Cerebellar nuclear complex (tissue), 1 donor: ENCODE measurements around the gene IGBP1.
"Not testable (repeated sequence)": the region's sequence is repeated elsewhere in the genome, so short reads cannot be mapped to it uniquely, and the experiment has no call there.

Source experiments
- DNase-seq, 2 experiments: peaks; one replicate each; lab custom pipeline; 2025; lab: John Stamatoyannopoulos, UW

The IGBP1 gene

DNA sequence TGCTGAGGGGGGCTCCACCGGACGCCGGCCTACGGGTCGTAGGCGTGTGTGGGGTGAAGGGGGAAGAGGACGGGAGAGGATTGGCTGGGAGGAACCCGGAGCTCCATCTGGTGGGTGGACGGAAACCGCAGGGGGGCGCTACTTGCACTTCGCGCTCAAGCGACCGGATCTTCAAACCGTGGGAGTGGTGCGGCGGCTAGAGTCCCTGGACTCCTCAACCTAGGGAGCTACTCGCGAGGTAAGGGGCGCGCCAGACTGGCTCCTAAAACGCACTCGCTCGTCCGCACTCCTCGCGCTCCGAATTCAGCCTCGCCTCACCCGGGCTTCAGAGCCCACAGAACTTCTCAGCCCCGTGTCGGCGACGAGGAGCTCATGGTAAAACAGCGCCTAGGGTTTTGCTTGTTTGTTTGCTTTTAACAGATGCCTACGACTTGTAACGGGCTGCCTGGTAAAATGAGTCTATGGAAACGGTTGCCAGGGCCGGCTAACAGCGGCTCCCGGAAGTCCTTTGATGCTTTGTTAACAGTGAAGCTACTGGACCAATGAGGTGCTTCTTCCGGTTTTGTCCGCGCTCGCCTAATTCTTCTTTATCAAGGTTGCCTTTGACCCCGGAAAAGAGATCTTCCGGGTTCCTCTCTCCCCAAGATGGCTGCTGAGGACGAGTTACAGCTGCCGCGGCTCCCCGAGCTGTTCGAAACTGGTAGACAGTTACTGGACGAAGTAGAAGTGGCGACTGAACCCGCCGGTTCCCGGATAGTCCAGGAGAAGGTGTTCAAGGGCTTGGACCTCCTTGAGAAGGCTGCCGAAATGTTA, at the start of gene IGBP1:
Gene IGBP1, plus strand, starts transcription at position 145 of the 813 bp plus-strand sequence. Its CDS starts 501 bp downstream, at position 646.
- DNase-seq: peak in 1 of 2 experiments; percentile 58

DNA sequence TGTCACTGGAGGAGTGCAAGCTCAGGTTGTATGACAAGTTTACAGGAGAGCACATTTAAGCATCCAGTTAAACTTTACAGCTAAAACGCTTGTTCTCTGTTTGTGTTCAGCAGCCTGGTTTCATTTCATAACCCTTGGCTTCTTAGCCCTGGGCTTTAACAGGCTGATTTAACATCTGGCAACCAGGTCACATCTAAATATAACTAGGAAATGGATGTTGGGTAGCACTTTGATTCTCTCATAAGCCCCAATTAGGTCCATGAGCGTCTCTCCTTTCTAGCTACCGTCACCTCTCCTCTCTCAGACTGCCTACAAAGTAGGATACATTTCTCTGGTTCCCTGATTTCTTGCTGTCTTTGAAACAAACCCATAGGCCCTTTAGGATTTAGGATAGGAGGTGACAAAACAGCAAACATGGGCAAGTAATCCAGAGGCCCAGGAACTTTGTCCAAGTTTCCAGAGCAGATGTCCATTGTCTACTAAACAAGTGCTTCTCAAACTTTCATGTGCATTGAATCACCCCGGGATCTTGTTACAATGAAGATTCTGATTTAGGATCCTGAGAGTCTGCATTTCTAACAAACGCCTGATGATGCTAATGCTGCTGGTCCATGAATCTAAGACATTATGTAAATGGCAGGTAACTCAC, 48.5 kb upstream of the IGBP1 start:
- no peak for DNase-seq

DNA sequence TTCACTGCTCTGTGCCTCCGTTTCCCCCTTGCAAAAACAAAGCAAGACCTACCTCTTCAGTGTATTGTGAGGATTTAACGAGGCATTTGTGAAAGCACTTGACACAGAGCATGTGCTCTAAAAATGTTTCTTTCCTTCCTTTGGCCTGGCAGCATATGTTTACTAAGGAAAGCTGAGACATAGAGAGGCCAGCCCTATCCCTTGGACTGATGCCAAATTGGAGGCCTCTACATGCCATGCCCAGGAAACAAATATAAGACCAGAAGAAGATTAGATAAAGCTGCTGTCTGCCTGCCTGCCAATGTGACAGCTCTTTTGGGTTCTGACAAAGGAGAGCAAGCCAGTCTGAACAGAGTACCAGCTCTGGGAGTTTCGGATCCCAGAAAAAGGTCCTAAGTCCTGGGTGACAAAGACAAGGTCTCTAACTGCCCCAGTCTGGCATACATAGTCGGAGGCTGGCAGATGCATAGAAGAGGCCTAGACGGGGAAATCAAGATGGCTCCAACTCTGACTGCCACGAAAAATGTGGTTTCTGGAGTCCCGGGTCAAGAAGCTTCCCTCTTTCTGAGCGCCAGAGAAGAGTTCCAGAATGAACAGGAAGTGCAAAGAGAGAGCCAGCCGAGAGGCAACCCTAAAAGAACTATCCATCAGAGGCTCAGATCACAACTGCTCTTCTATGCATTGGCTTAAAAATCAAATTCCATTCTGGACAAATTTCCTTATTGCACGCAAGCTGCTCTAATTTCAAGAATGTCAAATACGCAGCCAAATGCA, 45.2 kb upstream of the IGBP1 start:
- no peak for DNase-seq

DNA sequence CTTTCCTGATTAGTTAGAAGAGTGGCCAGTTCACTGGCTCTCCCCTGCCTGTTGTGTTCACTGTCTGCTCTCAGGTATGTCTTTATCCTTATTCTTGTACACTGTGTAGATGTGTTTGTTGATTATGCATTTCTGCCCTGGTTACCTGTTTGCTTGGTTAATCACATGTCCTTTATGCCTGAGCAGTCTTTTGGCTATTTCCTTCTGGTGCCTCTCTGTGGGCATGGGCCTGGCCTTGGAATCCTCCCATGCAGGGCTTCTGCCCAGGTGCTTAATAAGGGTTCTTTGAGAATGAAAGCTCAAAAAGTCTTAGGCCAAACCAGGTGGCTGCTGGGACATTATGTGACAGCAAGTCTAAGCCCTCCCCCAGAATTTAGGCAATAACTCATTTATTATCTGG, 44.5 kb upstream of the IGBP1 start:
- DNase-seq: no peak

DNA sequence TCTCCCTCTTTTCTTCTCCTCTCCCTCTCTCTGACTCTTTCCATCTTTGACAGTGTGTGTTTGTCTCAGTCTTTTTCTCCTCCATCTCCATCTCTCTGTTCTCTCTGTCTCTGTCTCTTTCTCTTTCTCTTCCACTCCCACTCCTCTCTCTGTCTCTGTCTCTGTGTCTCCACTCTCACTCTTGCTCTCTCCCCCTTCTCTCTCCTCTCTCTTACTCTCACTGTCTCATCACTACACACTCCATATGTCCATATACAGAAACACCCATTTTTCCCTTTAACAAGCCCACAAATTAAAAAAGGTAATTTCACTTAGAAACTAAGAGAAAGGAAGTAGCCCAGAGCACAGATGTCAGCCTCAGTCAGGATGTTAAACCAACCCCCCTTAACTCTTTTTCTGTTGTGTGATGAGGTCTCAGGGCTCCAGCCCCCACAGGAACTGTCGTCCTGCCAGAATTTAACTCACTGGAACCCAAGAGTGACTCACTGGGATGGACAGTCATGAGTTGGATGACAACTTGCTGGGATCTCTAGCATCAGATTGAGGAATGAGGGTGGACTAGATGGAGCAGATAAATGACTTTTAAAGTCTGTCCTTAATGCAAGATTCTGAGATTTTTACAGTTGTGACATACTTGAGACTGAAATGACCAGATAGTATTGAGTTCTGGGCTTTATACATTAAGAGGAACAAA, 43.5 kb upstream of the IGBP1 start:
- no peak for DNase-seq

DNA sequence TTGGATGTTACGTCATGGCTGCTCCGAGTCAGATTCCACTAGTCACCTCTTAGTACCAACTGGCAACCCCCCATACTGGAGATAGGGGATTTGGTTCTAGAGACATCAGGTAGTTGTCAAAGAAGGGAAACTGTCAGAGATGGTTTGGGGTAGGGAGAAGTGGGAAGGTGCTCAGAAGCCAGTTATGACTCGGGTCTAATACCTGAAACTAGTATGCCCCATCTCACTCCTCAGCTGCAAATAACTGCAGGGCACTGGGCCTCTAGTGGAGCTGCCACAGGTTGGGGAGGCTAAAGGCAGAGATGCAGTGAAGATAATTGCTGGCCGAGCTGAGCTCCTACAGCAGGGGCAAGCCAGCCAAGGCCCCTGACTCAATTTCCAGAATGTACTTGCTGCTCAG, 41.0 kb upstream of the IGBP1 start:
- no peak for DNase-seq

DNA sequence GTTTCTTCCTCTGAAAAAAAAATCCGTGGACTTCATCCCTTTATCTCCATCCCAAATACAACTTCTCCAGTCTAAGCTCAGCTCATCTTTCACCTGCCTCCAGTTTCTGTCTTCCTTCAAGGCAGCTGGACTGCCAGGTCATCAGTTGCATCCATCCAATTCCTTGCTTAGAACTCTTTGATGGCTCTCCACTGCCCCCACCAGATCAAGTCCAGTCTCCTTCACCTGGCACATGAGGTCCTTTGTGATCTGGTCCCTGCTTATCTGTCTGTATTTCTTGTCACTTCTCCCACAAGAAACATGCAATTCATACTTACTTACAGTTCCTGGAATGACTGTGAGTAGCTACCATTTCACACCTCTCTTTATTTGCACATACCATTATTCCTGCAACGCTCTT, 37.2 kb upstream of the IGBP1 start:
- no peak for DNase-seq

DNA sequence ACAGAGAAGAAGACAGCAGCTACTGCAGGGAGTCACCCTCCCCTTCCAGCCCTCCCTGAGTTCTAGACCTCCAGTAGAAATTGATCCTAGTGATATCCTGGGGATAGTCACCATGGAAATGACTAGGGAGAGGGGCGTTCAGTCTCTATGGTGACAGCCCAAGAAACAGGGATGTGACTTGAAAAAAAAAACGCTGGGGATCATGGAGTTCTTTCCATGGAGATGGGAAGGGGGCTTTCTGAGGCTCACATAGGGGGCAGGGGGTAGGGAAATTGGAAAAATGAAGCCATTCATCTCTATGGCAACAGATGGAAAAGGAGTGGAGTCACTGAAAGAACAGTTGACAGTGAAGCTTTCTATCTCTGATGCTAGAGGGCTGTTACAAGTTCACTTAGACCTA, 28.0 kb upstream of the IGBP1 start:
- no peak for DNase-seq

DNA sequence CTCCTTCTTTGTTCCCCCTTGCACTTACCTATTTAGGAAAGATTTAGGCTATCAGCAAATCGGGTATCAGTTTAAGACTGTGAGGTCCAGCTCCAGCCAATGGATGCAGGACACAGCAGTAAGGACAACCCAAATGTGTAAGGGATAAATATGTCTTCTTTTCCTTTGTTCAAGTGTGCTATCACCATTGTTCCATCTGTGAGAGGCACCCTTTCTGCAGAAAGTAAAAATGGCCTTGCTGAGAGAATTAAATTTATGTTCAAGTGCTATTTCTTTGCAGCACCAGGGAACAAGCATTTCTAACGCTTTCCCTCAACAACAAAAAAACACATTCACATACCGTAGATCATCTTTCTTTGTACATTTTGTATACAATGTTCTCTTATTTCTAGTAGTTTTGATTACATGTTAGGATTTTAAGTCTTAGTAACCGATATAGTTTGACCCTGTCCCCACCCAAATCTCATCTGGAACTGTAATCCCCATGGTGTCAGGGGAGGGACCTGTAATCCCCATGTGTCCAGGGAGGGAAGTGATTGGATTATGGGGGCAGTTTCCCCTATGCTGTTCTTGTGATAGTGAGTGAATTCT, 21.7 kb upstream of the IGBP1 start:
- not testable (repeated sequence) for DNase-seq

DNA sequence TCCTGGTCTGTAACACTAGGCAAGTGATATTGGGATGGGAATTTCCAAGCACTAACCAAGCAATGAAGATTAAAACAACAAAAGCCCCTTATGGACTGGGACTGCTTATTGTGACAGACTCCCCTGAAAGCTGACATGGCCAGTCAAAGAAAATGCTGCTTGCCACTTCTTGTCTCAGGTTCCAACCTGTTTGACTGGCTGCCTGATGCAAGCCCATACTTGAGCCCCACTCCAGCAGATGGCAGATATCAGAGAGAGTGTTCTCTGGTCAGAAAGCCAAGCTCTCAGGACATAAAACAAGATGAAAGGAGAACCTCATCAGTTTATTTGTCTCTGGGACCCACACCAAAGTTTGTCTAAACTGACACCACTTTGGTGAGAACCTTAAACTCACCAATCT, 15.5 kb upstream of the IGBP1 start:
- DNase-seq: no peak

DNA sequence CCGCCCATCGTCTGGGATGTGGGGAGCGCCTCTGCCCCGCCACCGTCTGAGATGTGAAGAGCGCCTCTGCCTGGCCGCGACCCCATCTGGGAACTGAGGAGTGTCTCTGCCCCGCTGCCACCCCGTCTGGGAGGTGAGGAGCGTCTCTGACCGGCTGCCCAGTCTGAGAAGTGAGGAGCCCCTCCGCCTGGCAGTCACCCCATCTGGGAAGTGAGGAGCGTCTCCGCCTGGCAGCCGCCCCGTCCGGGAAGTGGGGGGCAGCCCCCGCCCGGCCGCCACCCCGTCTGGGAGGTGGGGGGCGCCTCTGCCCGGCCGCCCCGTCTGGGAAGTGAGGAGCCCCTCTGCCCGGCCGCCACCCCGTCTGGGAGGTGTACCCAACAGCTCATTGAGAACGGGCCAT, 10.2 kb upstream of the IGBP1 start:
- DNase-seq: not testable (repeated sequence)

DNA sequence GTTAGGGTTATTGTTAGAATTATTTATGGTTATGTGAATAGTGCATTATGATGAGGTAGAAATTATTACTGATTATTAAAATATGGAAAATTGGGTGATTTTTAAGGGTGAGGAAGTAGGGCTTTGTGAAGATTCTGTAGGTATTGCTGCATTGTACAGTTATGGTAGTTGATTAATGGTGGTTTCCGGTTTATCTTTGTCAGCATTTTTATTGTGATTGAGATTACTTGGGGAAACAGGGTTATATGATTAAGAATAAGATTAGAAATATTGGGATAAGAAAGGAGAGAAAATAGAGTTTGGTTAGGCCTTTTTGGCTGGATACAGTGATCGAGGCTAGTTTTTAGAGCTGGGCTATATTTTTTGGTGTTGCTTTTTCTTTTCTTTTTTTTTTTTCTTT, 8.6 kb upstream of the IGBP1 start:
- DNase-seq: no peak

DNA sequence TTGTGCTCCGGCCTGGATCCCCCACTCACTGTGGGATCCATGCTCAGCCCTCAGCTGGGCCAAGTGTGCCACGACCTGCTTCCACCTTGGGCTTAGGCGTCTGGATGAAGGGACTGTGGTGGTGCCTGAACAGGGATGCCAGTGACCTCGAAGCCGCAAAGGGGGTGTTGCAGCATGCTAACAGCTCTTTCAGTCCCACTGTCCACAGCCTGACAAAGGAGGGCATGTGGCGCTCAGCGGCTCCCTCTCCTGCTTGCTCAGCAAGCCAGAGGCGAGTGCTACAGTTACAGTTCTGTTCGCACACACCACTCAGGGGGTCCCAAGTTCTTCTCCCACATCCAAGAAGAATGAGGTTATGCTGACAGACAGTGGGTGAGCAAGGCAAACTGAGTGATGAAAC, 5.2 kb upstream of the IGBP1 start:
- DNase-seq: no peak

DNA sequence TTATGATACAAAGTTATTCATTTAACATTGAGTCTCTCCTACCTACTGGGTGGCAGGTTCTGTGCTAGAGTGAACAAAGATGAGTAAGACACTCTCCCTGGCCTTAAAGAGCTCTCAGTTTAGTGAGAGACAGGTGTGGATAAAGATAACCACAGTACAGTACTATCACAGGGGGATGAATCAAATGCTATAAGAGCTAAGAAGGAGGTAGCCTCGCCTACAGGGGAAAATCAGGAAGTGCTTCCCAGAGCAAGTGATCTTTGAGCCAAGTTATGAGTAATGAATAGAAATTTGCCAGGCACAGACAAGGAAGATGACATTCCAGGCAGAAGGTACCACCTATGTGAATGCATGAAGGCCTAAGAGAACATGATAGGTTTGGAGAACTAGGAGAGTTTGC, 3.4 kb upstream of the IGBP1 start:
- DNase-seq: no peak

DNA sequence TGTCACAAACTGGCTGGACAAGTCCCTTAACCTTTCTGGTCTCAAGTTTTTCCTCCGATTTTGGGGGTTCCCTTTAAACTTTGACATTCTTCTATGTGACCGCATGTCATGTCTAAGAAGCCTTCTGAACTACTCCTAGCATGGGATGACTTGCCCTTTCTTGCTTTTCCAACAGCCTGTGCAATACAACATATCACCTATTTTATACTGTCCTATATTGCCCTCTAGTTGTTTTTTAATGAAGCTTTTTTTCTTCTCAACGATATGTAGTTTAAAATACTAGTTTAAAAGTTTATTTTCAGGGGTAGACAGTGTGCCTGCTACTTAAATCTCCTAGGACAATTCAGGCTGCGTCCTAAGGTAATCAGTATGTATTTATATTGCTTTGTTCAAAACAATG, 1.0 kb upstream of the IGBP1 start:
- no peak for DNase-seq

DNA sequence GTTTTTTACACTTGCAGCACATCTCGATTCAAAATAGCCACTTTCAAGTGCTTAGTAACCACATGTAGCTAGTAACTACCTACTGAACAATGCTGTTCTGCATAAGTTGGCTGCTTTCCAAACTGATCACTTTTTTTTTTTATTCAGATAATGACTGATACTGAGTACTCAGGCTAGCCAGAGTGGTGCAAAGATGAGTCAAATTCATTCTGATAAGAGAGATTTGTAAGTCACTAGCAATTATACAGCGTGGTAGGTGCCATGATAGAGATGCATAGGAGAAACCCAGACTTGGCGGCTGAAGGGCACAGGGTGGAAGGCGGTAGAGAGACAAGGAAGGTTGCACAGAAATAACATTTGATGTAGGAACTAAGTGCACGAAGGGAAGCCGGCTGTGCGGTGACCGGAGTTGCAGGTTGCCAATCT, 357 bp upstream of the IGBP1 start:
- no peak for DNase-seq

DNA sequence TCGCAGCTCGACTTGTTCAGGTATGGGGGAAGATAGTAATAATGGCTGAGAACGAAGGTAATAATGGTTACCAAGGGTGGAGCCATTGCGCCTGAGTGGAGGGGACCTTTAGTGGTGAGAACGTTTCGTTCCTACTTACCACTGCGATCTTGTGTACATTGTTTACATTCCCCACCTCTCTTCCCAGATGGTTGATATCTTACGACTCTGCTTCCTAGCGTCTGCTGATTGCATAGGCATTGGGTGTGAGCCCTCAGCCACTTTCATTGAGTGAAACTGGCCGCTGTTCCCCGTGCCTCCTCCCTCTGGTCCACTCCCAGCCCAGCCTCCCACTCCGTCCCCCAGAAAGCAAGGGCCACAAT, 850 bp downstream of the IGBP1 start:
- DNase-seq: no peak

DNA sequence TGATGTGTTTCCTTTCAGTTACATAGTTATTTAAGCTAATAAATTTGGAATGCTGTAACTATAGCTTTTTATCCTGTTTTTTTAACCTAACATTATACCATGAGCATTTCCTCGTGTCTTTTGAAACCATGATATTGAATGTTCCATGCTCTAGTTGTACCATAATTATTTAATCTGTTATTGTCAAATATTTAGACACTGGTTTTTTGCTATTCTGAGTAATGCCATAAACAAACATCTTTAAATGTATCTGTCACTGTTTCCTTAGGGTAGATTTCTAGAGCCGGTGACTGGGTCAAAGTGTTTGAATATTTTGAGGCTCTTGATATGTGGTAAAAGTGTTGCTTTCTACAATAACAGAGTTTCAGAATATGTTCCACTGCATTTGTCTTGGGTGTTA, 5.4 kb downstream of the IGBP1 start:
- no peak for DNase-seq

DNA sequence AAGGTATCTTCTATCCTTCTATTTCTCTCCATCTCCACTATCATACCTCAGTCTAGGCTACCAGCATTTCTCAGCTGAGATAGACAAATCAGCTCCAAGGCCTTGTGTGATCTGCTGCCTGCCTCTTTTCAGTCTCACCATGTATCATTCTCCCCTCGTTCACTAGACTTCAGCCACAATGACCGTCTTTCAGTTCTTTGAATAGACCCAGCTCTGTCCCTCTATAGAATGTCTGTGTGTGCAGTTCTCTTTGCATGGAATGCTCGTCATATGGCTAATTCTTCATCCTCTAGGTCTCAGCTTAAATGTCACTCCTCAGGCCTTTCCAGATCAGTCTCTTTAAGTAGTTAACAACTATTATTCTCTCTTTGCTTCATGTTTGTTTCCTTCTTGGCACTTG, 6.5 kb downstream of the IGBP1 start:
- no peak for DNase-seq

DNA sequence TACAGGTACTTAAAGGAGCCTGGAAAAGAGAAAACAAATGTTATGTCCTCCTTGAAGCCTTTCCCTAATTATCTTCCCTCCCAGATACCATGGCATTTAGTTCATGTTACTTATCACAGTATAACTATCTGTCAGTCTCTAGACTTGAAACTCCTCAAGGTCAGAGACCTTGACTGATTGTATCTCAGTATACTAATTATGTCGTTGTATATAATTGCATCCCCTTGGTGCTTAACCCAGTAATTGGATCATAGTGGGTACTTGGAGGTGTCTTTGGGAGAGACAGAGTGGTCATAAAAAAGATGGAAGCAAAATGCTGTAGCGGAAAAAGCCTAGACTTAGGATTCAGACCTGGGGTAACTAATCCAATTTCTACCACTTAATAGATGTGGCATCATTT, 8.1 kb downstream of the IGBP1 start:
- DNase-seq: no peak

DNA sequence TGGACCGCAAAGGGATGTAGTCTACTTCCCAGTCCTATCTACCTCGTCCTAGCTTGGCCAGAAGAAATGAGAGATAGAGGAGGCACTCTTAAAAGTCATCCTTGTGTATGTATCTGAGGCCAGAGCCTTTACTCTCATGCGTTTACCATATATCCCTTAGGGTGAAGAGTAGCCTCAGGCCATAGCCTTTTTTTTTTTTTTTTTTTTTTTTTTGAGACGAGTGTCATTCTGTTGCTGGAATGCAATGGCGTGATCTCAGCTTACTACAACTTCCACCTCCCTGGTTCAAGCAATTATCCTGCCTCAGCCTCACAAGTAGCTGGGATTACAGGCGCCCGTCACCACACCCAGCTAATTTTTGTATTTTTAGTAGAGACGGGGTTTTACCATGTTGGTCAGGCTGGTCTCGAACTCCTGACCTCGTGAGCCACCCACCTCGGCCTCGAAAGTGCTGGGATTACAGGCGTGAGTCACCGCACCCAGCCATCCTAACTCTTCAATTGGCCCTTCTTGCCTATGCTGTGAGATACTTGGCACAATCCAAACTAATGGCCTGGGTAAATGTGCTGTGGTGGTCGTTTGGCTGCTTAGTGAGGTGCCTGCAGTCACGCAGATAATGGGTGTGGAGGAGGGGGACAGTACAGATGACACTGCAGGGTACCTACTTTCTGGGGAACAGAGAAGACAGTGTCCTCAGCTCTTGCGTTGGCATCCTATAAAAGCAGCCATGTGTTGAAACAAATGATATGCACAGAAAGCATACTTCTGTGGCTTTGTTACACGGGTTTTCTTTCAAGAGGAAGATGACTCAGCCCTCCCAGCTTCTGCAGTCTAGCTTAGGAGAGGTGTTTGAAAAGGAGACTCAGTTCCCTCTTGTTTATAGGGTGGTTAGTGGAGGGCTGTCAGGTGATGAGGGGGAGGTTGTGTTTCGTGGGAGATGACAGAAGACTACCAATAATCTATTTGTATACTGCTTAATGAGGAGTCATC, 33.6 kb downstream of the IGBP1 start:
- no peak for DNase-seq
